CD14-positive monocyte (primary cell): ENCODE measurements around the gene TRIM69. TPM values are rescaled to one million over a fixed set of nuclear protein-coding genes. Genes with fewer than 3 reads are reported as not detected.
A peak's percentile ranks its signal among the peaks of the same experiment; 100 is the strongest.

Source experiments
- DNase-seq, 3 donors: peaks; one replicate each; pipeline ENCODE4 v3.0.0-alpha.2; 2011 to 2022
- H2AFZ ChIP-seq: 2 replicates; pipeline ENCODE4 v1.6.0; 2012; ENCODE audit warnings: mild to moderate bottlenecking, low read depth, low read length, inconsistent platforms; ENCODE audit not compliant: insufficient read depth, poor library complexity, severe bottlenecking
- H3K27ac ChIP-seq, 2 donors: 1 replicate in 1 of 2; 2 replicates in 1 of 2; pipeline ENCODE4 v1.5.1; 2012 to 2013; ENCODE audit warnings: low read length in 2 of 2, control low read depth in 1 of 2, inconsistent platforms in 1 of 2, low read depth in 1 of 2, mild to moderate bottlenecking in 1 of 2
- H3K27me3 ChIP-seq, 2 donors: one replicate each; pipeline versions ENCODE4 v1.6.0 to v1.6.1; 2011 to 2013; ENCODE audit warnings: low read length in 2 of 2; ENCODE audit not compliant: control insufficient read depth in 2 of 2, insufficient read depth in 2 of 2
- H3K36me3 ChIP-seq, 2 donors: replicated peaks in 1 of 2; 1 replicate in 1 of 2; 2 replicates in 1 of 2; pipeline versions ENCODE4 v1.5.1 to v1.6.1; 2012 to 2013; ENCODE audit warnings: low read length in 2 of 2, control low read depth in 1 of 2, inconsistent platforms in 1 of 2, mild to moderate bottlenecking in 1 of 2; ENCODE audit not compliant: insufficient read depth in 2 of 2, control insufficient read depth in 1 of 2
- H3K4me1 ChIP-seq, 2 donors: 1 replicate in 1 of 2; 2 replicates in 1 of 2; pipeline versions ENCODE4 v1.5.1 to v1.6.1; 2012 to 2013; ENCODE audit warnings: low read length in 2 of 2, control low read depth in 1 of 2, inconsistent platforms in 1 of 2, mild to moderate bottlenecking in 1 of 2, moderate library complexity in 1 of 2; ENCODE audit not compliant: insufficient read depth in 2 of 2, control insufficient read depth in 1 of 2
- H3K4me2 ChIP-seq: replicated peaks from 2 replicates; pipeline ENCODE3; 2012; ENCODE audit warnings: low read length, moderate library complexity, mild to moderate bottlenecking; ENCODE audit not compliant: poor library complexity, severe bottlenecking; ENCODE audit errors: extremely low read depth
- H3K4me3 ChIP-seq, 3 experiments: fragments of 200-600 bp in 1 of 3; sonication (generic) in 1 of 3; replicated peaks in 1 of 3; 1 replicate in 2 of 3; 2 replicates in 1 of 3; pipeline ENCODE4 v1.5.1; 2011 to 2013; ENCODE audit warnings: low read length in 3 of 3, mild to moderate bottlenecking in 3 of 3, control low read depth in 2 of 3, low read depth in 2 of 3, inconsistent platforms in 1 of 3, moderate library complexity in 1 of 3
- H3K79me2 ChIP-seq: 2 replicates; pipeline ENCODE4 v1.6.0; 2012; ENCODE audit warnings: mild to moderate bottlenecking, control low read depth, inconsistent platforms, low read length, moderate library complexity; ENCODE audit not compliant: insufficient read depth
- H3K9ac ChIP-seq: 2 replicates; pipeline ENCODE4 v1.6.0; 2017; ENCODE audit warnings: low read length, mild to moderate bottlenecking; ENCODE audit not compliant: insufficient read depth, poor library complexity, severe bottlenecking
- H3K9me3 ChIP-seq, 2 donors: replicated peaks in 1 of 2; 1 replicate in 1 of 2; 2 replicates in 1 of 2; pipeline versions ENCODE4 v1.5.1 to v1.6.1; 2012 to 2013; ENCODE audit warnings: low read length in 2 of 2, control low read depth in 1 of 2; ENCODE audit not compliant: control insufficient read depth in 1 of 2, insufficient read depth in 1 of 2
- H4K20me1 ChIP-seq: 2 replicates; pipeline ENCODE4 v1.6.0; 2012; ENCODE audit warnings: mild to moderate bottlenecking, low read length, control low read depth, moderate library complexity; ENCODE audit not compliant: insufficient read depth
- H3K27ac Mint-ChIP-seq, 7 donors: one replicate each; pipeline ENCODE4 v1.8.0; 2020; ENCODE audit warnings: mild to moderate bottlenecking in 7 of 7, mixed read lengths in 7 of 7, moderate library complexity in 6 of 7, inconsistent platforms in 2 of 7
- H3K27me3 Mint-ChIP-seq, 3 donors: one replicate each; pipeline ENCODE4 v1.8.0; 2021 to 2022; ENCODE audit warnings: low read depth in 3 of 3, mild to moderate bottlenecking in 3 of 3, mixed read lengths in 3 of 3, moderate library complexity in 3 of 3, inconsistent platforms in 1 of 3
- H3K36me3 Mint-ChIP-seq, 2 donors: one replicate each; pipeline ENCODE4 v1.8.0; 2020; ENCODE audit warnings: mixed read lengths in 2 of 2, inconsistent platforms in 1 of 2, mild to moderate bottlenecking in 1 of 2
- H3K4me1 Mint-ChIP-seq: one replicate; pipeline ENCODE4 v1.8.0; 2020; ENCODE audit warnings: mild to moderate bottlenecking, mixed read lengths
- H3K4me3 Mint-ChIP-seq, 2 donors: one replicate each; pipeline ENCODE4 v1.8.0; 2020; ENCODE audit warnings: mild to moderate bottlenecking in 2 of 2, mixed read lengths in 2 of 2, moderate library complexity in 1 of 2
- H3K9me3 Mint-ChIP-seq, 7 donors: one replicate each; pipeline ENCODE4 v1.8.0; 2020 to 2022; ENCODE audit warnings: mixed read lengths in 7 of 7, mild to moderate bottlenecking in 6 of 7, moderate library complexity in 6 of 7, inconsistent platforms in 2 of 7
- CTCF ChIP-seq: fragments of 200-600 bp; IDR thresholded peaks from one replicate; pipeline ENCODE4 v1.8.0; 2022; ENCODE audit warnings: antibody characterized with exemption, mild to moderate bottlenecking
- WGBS: methylation state at CpG from one replicate; pipeline ENCODE4 v1.1.5; 2013; ENCODE audit warnings: missing lambda C conversion rate; ENCODE audit not compliant: insufficient coverage; 5-methylcytosine and 5-hydroxymethylcytosine counted together
- intact Hi-C, 2 donors: fragments of 100-400 bp; cut with micrococcal nuclease; formaldehyde crosslinking; loops; one replicate each; pipeline versions ENCODE4 v1.15.0 to v1.15.1; 2023
- polyA plus RNA-seq, 3 donors: library from polyadenylated mRNA; depleted of rRNA in 1 of 3; unstranded in 2 of 3; stranded (reverse) in 1 of 3; fragments of 300-500 nt in 2 of 3; fragments of >200 nt in 1 of 3; fragmentation: Illumina TruSeq in 2 of 3; gene quantifications; 1 replicate in 2 of 3; 2 replicates in 1 of 3; pipeline ENCODE4 v1.2.3, GENCODE V29; 2012 to 2021

Gene TRIM69
- polyA plus RNA-seq, 3 donors = 9.4 to 18.2 (median 15.8) TPM

- intact Hi-C loops = no loop called here
- TF ChIP-seq CTCF = no peak
- H3K36me3 Mint-ChIP-seq = no peaks in the 10 kb centered on the region
- Histone ChIP-seq H3K9ac (no peak overlapping the region), H3K27me3 (no peaks in the 10 kb centered on the region), H3K4me3 (no peak overlapping the region), H3K36me3 (no peaks in the 10 kb centered on the region), H4K20me1 (no peaks in the 10 kb centered on the region), H3K9me3 (no peaks in the 10 kb centered on the region), H2AFZ (no peak overlapping the region), H3K4me2 (no peak overlapping the region), H3K4me1 (no peaks in the 10 kb centered on the region), H3K79me2 (no peaks in the 10 kb centered on the region), H3K27ac (no peak overlapping the region)
- H3K27ac Mint-ChIP-seq = no peak overlapping the region
- no peak for DNase-seq
- no peak overlapping the region for H3K4me3 Mint-ChIP-seq
- peaks cover 0 to 2% (median 0%) of the 10 kb centered on the region in 7 donors for H3K9me3 Mint-ChIP-seq
- 80% methylated on average over 1 of the region's 4 CpGs for WGBS
- H3K4me1 Mint-ChIP-seq = peaks cover 10% of the 10 kb centered on the region
- no peaks in the 10 kb centered on the region for H3K27me3 Mint-ChIP-seq
Measured at GRCh38 chr15:44804298-44805046, 68.1 kb downstream of the TRIM69 start.

GRCh38 chr15:44808557-44808956, 72.2 kb downstream of the TRIM69 start:
- H3K4me2 ChIP-seq = no peak overlapping the region
- no peaks in the 10 kb centered on the region for H4K20me1 ChIP-seq
- no peak overlapping the region for H3K4me3 ChIP-seq
- no peak overlapping the region for H3K9ac ChIP-seq
- no peaks in the 10 kb centered on the region for H3K9me3 ChIP-seq
- Mint-ChIP-seq H3K27ac (no peak overlapping the region), H3K27me3 (no peaks in the 10 kb centered on the region), H3K4me3 (no peak overlapping the region), H3K36me3 (no peaks in the 10 kb centered on the region), H3K4me1 (peaks cover 7% of the 10 kb centered on the region), H3K9me3 (peaks cover 0 to 1% (median 0%) of the 10 kb centered on the region in 7 donors)
- intact Hi-C loops = no loop called here
- H3K36me3 ChIP-seq = no peaks in the 10 kb centered on the region
- DNase-seq = no peak
- peaks cover 4 to 7% of the 10 kb centered on the region in 2 donors for H3K4me1 ChIP-seq
- TF ChIP-seq CTCF = no peak
- WGBS = 80% methylated on average over 3 of the region's 4 CpGs
- H3K79me2 ChIP-seq = no peaks in the 10 kb centered on the region
- H2AFZ ChIP-seq = peak overlapping the region; percentile 11
- no peak overlapping the region for H3K27ac ChIP-seq
- no peaks in the 10 kb centered on the region for H3K27me3 ChIP-seq
